HCT116 (cell line): Measurements from ENCODE around the gene ZYX. TPM values are rescaled to one million over a fixed set of nuclear protein-coding genes. Genes with fewer than 3 reads are reported as not detected.

Experiments
- ATAC-seq: fragments of 200-7000 bp; cut with Tn5 transposase; 2 replicates; pipeline ENCODE4 v1.9.1; 2020; ENCODE audit warnings: mild to moderate bottlenecking, moderate library complexity
- BruUV-seq: library from RNA; stranded (reverse); fragments of 400-500 nt; replicated peaks from 2 replicates; lab custom pipeline; 2021; lab: Mats Ljungman, UMichigan
- CTCF ChIA-PET: fragments of 300-600 bp; sonication (Branson Sonifier 250); formaldehyde crosslinking; loops from one replicate; lab custom pipeline; 2021; ENCODE audit warnings: antibody characterized with exemption; lab: Charles Lee
- POLR2A ChIA-PET: fragments of 300-600, 350-600 bp; sonication (Branson Sonifier 250); formaldehyde crosslinking; loops from one replicate; lab custom pipeline; 2021; ENCODE audit warnings: antibody characterized with exemption; lab: Charles Lee
- RAD21 ChIA-PET, 2 experiments: fragments of 300-600 bp; sonication (Branson Sonifier 250); formaldehyde crosslinking; loops; one replicate each; lab custom pipeline; 2023; ENCODE audit warnings: low total read pairs in 2 of 2; ENCODE audit not compliant: uncharacterized antibody in 2 of 2, unreplicated experiment in 2 of 2, low non-redundant PET in 1 of 2; lab: Charles Lee
- DNase-seq: peaks from one replicate; pipeline ENCODE4 v3.0.0-alpha.2; 2010; ENCODE audit warnings: low read depth, low spot score
- H2AFZ ChIP-seq: fragments of 200-600 bp; shearing (Covaris generic), sonication (generic); 2 replicates; pipeline ENCODE4 v1.6.1; 2017; ENCODE audit warnings: low read depth, mixed run types, mixed read lengths, antibody characterized with exemption, low read length; ENCODE audit not compliant: poor library complexity, severe bottlenecking
- H3K27ac ChIP-seq: 2 replicates; pipeline ENCODE4 v1.5.1; 2012; ENCODE audit warnings: low read depth, low read length
- H3K27me3 ChIP-seq: fragments of 200-600 bp; sonication (generic); 2 replicates; pipeline ENCODE4 v1.6.1; 2016; ENCODE audit warnings: mixed run types, low read length, mixed read lengths; ENCODE audit not compliant: insufficient read depth
- H3K36me3 ChIP-seq, 2 experiments: fragments of 200-500 bp in 1 of 2; fragments of 200-600 bp in 1 of 2; sonication (Bioruptor generic) in 1 of 2; sonication (generic) in 1 of 2; 2 replicates each; pipeline versions ENCODE4 v1.5.1 to v1.6.1; 2014 to 2016; ENCODE audit warnings: low read length in 2 of 2, inconsistent platforms in 1 of 2, mixed read lengths in 1 of 2, mixed run types in 1 of 2; ENCODE audit not compliant: insufficient read depth in 2 of 2, control insufficient read depth in 1 of 2
- H3K4me1 ChIP-seq, 2 experiments: fragments of 200-600 bp in 1 of 2; sonication (generic) in 1 of 2; 2 replicates each; pipeline versions ENCODE4 v1.5.1 to v1.6.1; 2012 to 2017; ENCODE audit warnings: low read length in 2 of 2, inconsistent platforms in 1 of 2, mild to moderate bottlenecking in 1 of 2, mixed read lengths in 1 of 2, mixed run types in 1 of 2, moderate library complexity in 1 of 2; ENCODE audit not compliant: insufficient read depth in 2 of 2, control insufficient read depth in 1 of 2
- H3K4me2 ChIP-seq: fragments of 200-600 bp; sonication (generic); 2 replicates; pipeline ENCODE4 v1.6.1; 2017; ENCODE audit warnings: mixed run types, low read length, mixed read lengths
- H3K4me3 ChIP-seq, 2 experiments: fragments of 200-600 bp in 1 of 2; sonication (generic) in 1 of 2; replicated peaks in 1 of 2; 2 replicates each; pipeline ENCODE4 v1.5.1; 2011 to 2016; ENCODE audit warnings: low read length in 2 of 2, control low read depth in 1 of 2, low read depth in 1 of 2, mild to moderate bottlenecking in 1 of 2, mixed read lengths in 1 of 2, mixed run types in 1 of 2
- H3K79me2 ChIP-seq: fragments of 200-600 bp; sonication (generic); 2 replicates; pipeline ENCODE4 v1.6.1; 2017; ENCODE audit warnings: mild to moderate bottlenecking, mixed run types, low read length, moderate library complexity, mixed read lengths; ENCODE audit not compliant: insufficient read depth
- H3K9ac ChIP-seq: fragments of 200-600 bp; sonication (generic); 2 replicates; pipeline ENCODE4 v1.6.1; 2016; ENCODE audit warnings: low read length, mixed read lengths
- H3K9me2 ChIP-seq: fragments of 200-600 bp; sonication (generic), shearing (Covaris generic); 2 replicates; pipeline ENCODE4 v1.6.1; 2017; ENCODE audit warnings: mixed run types, mild to moderate bottlenecking, moderate library complexity; ENCODE audit not compliant: insufficient read depth
- H3K9me3 ChIP-seq, 2 experiments: fragments of 200-500 bp in 1 of 2; fragments of 200-600 bp in 1 of 2; sonication (Bioruptor generic) in 1 of 2; sonication (generic) in 1 of 2; 2 replicates each; pipeline ENCODE4 v1.6.1; 2014 to 2017; ENCODE audit warnings: low read length in 2 of 2, mixed read lengths in 2 of 2, inconsistent platforms in 1 of 2, low read depth in 1 of 2, mild to moderate bottlenecking in 1 of 2, mixed run types in 1 of 2, moderate library complexity in 1 of 2; ENCODE audit not compliant: control insufficient read depth in 1 of 2, insufficient read depth in 1 of 2
- H4K20me1 ChIP-seq: fragments of 200-600 bp; sonication (generic), shearing (Covaris generic); 2 replicates; pipeline ENCODE4 v1.6.1; 2017; ENCODE audit warnings: mixed run types, mild to moderate bottlenecking, moderate library complexity; ENCODE audit not compliant: insufficient read depth
- EGR1 ChIP-seq: IDR thresholded peaks from 2 replicates; pipeline ENCODE4 v1.6.1; 2012; ENCODE audit warnings: low read depth
- ELF1 ChIP-seq: IDR thresholded peaks from 2 replicates; pipeline ENCODE4 v1.6.1; 2012; ENCODE audit warnings: low read depth, borderline replicate concordance
- EZH2 ChIP-seq: fragments of 200-600 bp; sonication (generic); IDR thresholded peaks from 2 replicates; pipeline ENCODE4 v1.6.1; 2017; ENCODE audit warnings: antibody characterized with exemption, mixed run types
- POLR2A ChIP-seq: IDR thresholded peaks from 2 replicates; pipeline ENCODE4 v1.7.0; 2011; ENCODE audit warnings: borderline replicate concordance; ENCODE audit not compliant: insufficient read depth, insufficient read length; ENCODE audit errors: extremely low read depth
- POLR2AphosphoS5 ChIP-seq: IDR thresholded peaks from 2 replicates; pipeline ENCODE4 v1.6.1; 2011; ENCODE audit warnings: mild to moderate bottlenecking, low read depth, low read length, moderate library complexity
- RAD21 ChIP-seq: IDR thresholded peaks from 2 replicates; pipeline ENCODE4 v1.6.1; 2012; ENCODE audit warnings: low read depth, mild to moderate bottlenecking
- SIN3A ChIP-seq: IDR thresholded peaks from 2 replicates; pipeline ENCODE4 v1.6.1; 2012; ENCODE audit warnings: low read depth
- SP1 ChIP-seq: IDR thresholded peaks from 2 replicates; pipeline ENCODE4 v1.6.1; 2012; ENCODE audit warnings: low read depth
- ZFX ChIP-seq: fragments of 450-650 bp; IDR thresholded peaks from 2 replicates; pipeline ENCODE4 v1.6.1; 2017
- intact Hi-C: fragments of 100-400 bp; cut with micrococcal nuclease; formaldehyde crosslinking; loops from 2 replicates; pipeline ENCODE4 v1.10.0; 2022
- total RNA-seq: library from RNA; stranded (reverse); gene quantifications from one replicate; pipeline ENCODE4 v1.2.1, GENCODE V29; 2021; ENCODE audit not compliant: unreplicated experiment
- TF ChIP-seq, protein P1 (sequence below), 3 experiments: fragments of 200-600 bp in 1 of 3; sonication (generic) in 1 of 3; IDR thresholded peaks in 2 of 3; conservative IDR thresholded peaks in 1 of 3; 2 replicates each; pipeline ENCODE4 v1.5.1; 2012 to 2017; ENCODE audit warnings: low read depth in 2 of 3, low read length in 2 of 3, antibody characterized with exemption in 1 of 3, borderline replicate concordance in 1 of 3, control low read depth in 1 of 3, mild to moderate bottlenecking in 1 of 3, mixed read lengths in 1 of 3, mixed run types in 1 of 3, moderate library complexity in 1 of 3; ENCODE audit not compliant: insufficient read depth in 1 of 3
- TF ChIP-seq, protein P2 (sequence below): IDR thresholded peaks from 2 replicates; pipeline ENCODE4 v1.6.1; 2011; ENCODE audit warnings: mild to moderate bottlenecking, low read length, moderate library complexity; ENCODE audit not compliant: insufficient replicate concordance; ENCODE audit errors: extremely low read depth
- TF ChIP-seq, protein P3 (sequence below): IDR thresholded peaks from 2 replicates; pipeline ENCODE4 v1.6.1; 2012

The ZYX gene
- total RNA-seq, 1 experiment from 2014 or later = 144 TPM

DNA sequence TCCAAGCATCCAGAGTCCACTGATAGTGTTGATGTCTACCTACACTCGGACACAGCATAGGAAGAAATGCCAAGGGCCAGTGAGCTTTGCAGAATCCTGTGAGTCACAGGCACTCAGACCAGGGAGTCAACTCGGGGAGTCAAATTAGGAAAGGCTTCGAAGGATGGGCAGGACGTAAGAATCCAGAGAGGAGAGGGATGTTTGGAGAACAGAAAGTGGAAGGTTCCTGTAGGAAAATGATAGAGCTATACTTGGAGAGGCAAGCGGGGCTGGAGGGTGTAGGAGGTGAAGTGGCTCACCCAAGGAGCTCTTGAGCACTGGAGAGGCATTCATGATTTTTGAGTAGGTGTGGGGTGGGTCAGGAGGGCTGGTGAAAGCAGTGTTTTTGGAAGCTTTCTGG lies 3.0 kb downstream of the ZYX start:
- Histone ChIP-seq H3K9me2 (no peaks in the 10 kb centered on the region), H3K4me3 (no peak overlapping the region), H3K4me1 (peaks cover 10 to 21% of the 10 kb centered on the region in 2 experiments), H3K4me2 (no peak overlapping the region), H3K9me3 (no peaks in the 10 kb centered on the region), H3K79me2 (peaks cover 77% of the 10 kb centered on the region), H3K27me3 (no peaks in the 10 kb centered on the region), H3K9ac (no peak overlapping the region), H4K20me1 (no peaks in the 10 kb centered on the region), H3K36me3 (peaks cover 5 to 27% of the 10 kb centered on the region in 2 experiments; a peak in 3 of 4 replicates), H3K27ac (no peak overlapping the region), H2AFZ (no peak overlapping the region)
- TF ChIP-seq, protein P1, sequence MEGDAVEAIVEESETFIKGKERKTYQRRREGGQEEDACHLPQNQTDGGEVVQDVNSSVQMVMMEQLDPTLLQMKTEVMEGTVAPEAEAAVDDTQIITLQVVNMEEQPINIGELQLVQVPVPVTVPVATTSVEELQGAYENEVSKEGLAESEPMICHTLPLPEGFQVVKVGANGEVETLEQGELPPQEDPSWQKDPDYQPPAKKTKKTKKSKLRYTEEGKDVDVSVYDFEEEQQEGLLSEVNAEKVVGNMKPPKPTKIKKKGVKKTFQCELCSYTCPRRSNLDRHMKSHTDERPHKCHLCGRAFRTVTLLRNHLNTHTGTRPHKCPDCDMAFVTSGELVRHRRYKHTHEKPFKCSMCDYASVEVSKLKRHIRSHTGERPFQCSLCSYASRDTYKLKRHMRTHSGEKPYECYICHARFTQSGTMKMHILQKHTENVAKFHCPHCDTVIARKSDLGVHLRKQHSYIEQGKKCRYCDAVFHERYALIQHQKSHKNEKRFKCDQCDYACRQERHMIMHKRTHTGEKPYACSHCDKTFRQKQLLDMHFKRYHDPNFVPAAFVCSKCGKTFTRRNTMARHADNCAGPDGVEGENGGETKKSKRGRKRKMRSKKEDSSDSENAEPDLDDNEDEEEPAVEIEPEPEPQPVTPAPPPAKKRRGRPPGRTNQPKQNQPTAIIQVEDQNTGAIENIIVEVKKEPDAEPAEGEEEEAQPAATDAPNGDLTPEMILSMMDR (IDR thresholded peaks at IDR 0.05 in 2 of 3, conservative IDR thresholded peaks at IDR 0.05 in 1 of 3; ENCODE audit: borderline replicate concordance in 1 of 3, insufficient read depth in 1 of 3, low read depth in 2 of 3, low read length in 2 of 3) = no peak
- TF ChIP-seq, protein P2, sequence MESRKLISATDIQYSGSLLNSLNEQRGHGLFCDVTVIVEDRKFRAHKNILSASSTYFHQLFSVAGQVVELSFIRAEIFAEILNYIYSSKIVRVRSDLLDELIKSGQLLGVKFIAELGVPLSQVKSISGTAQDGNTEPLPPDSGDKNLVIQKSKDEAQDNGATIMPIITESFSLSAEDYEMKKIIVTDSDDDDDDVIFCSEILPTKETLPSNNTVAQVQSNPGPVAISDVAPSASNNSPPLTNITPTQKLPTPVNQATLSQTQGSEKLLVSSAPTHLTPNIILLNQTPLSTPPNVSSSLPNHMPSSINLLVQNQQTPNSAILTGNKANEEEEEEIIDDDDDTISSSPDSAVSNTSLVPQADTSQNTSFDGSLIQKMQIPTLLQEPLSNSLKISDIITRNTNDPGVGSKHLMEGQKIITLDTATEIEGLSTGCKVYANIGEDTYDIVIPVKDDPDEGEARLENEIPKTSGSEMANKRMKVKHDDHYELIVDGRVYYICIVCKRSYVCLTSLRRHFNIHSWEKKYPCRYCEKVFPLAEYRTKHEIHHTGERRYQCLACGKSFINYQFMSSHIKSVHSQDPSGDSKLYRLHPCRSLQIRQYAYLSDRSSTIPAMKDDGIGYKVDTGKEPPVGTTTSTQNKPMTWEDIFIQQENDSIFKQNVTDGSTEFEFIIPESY = no peak
- TF ChIP-seq ELF1 = no peak
- no peak for TF ChIP-seq ZFX
- TF ChIP-seq EZH2 = no peak
- TF ChIP-seq POLR2A = no peak
- no peak for TF ChIP-seq SP1
- TF ChIP-seq, protein P3, sequence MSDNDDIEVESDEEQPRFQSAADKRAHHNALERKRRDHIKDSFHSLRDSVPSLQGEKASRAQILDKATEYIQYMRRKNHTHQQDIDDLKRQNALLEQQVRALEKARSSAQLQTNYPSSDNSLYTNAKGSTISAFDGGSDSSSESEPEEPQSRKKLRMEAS = no peak
- no peak for TF ChIP-seq RAD21
- no peak for TF ChIP-seq POLR2AphosphoS5
- no peak for TF ChIP-seq EGR1
- TF ChIP-seq SIN3A = no peak
- no TSS peak for BruUV-seq
- DNase-seq (no peak), ATAC-seq (no peak)
- RAD21 ChIA-PET = no interaction called here
- intact Hi-C loops = no loop called here
- CTCF ChIA-PET = no interaction called here
- POLR2A ChIA-PET = no interaction called here
